GM12865 (cell line): ENCODE data around the gene PPAT.

Source experiments
- DNase-seq: peaks from one replicate; pipeline ENCODE4 v3.0.0; 2010; ENCODE audit warnings: low read depth
- H3K4me3 ChIP-seq: 2 replicates; pipeline ENCODE4 v1.5.1; 2011; ENCODE audit warnings: mild to moderate bottlenecking, low read depth, low read length, control low read depth
- CTCF ChIP-seq: IDR thresholded peaks from 2 replicates; pipeline ENCODE4 v1.5.1; 2011; ENCODE audit warnings: low read length, control low read depth, low read depth, inconsistent platforms; ENCODE audit not compliant: insufficient read depth; ENCODE audit errors: missing control alignments

The PPAT gene

GRCh38 chr4:56389558-56389957 is 45.9 kb downstream of the PPAT start:
- no peak for TF ChIP-seq CTCF
- peak; percentile 9 for DNase-seq
- H3K4me3 ChIP-seq: no peak overlapping the region

GRCh38 chr4:56388306-56388705 is 47.1 kb downstream of the PPAT start:
- H3K4me3 ChIP-seq: peak overlapping the region; percentile 90
- DNase-seq: no peak
- TF ChIP-seq CTCF: no peak

DNA sequence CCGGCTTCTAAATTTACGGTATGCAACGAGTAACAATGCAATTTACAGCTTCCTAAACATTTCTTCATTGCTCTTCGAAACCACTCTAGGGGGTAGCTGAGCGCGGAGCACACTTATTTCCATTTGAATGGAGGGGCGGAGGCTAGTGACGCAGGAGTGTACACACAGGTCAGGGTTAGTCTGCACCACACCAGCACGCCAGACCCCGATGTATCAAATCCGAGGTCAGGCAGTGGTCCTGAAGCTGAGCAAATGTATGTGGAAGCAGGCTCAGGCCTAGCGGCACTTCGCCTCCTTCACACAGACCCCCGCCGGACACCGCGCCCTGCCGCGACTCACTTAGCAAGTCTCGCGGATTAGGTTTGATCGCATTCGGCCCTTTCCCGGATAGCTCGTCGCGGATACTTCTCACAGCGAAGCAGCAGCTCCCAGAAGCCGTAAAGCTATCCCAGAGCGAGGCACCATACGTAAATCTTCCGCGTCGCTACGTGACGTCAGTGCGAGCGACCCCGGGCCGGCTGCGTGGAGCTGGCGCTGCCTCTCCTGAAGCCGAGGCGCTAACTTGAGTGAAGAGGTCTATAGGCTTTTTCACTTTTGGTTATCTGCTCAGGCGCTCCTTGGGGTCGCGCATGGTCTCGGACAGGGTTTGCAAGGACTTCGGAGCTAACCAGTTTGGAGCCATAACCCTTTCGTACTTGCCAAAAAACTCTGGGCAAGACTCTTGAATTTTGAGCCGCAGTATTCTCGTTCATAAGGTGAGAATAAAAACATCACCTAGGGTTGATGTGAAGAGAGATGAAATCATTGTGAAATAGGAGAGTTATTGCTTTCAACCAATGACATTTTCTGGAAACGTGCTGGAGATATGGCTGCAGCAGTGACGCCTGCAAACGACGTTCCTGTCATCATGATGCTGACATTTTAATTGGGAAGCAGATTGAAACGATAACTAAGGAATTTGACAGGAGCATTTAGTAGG is 48.1 kb downstream of the PPAT start, which contains the start of gene AASDH:
Gene AASDH, minus strand, starts transcription at position 469 of the 979 bp plus-strand sequence. CDS start 3,192 bp downstream, outside the sequence.
- peak within 1 kb of the TSS; percentile 90 for H3K4me3 ChIP-seq
- no peak for TF ChIP-seq CTCF
- peak; percentile 95 for DNase-seq

GRCh38 chr4:56386091-56386490 is 49.3 kb downstream of the PPAT start:
- TF ChIP-seq CTCF: no peak
- no peak for DNase-seq
- H3K4me3 ChIP-seq: peak overlapping the region; percentile 49

DNA sequence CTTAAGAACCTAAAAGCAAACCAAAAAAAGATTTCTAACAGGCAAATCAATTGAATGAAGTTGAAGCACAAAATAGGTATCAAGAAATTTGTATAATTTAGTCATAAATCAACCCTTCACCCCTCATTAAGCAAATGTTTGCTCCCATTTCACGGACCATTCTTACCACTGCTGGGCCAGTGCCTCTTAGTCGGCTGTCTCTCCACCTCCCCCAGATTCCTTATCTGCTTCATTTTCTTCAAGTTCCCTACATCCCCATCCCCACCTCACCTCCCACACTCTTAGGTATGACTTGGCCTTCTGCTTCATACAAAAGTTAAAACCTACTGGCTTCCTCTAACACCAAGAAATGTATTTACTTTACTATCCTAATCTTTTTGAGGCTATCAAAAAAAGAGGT is 60.0 kb downstream of the PPAT start:
- DNase-seq: no peak
- no peak for TF ChIP-seq CTCF
- no peak overlapping the region for H3K4me3 ChIP-seq

- no peak for TF ChIP-seq CTCF
- no peak for DNase-seq
- no peak overlapping the region for H3K4me3 ChIP-seq
These were observed 60.5 kb downstream of the PPAT start for GRCh38 chr4:56374956-56375355.
